ENCODE data around the gene PPP2R5A.
"Not testable (repeated sequence)": the region's sequence is repeated elsewhere in the genome, so short reads cannot be mapped to it uniquely, and the experiment has no call there.

Gene PPP2R5A

DNA sequence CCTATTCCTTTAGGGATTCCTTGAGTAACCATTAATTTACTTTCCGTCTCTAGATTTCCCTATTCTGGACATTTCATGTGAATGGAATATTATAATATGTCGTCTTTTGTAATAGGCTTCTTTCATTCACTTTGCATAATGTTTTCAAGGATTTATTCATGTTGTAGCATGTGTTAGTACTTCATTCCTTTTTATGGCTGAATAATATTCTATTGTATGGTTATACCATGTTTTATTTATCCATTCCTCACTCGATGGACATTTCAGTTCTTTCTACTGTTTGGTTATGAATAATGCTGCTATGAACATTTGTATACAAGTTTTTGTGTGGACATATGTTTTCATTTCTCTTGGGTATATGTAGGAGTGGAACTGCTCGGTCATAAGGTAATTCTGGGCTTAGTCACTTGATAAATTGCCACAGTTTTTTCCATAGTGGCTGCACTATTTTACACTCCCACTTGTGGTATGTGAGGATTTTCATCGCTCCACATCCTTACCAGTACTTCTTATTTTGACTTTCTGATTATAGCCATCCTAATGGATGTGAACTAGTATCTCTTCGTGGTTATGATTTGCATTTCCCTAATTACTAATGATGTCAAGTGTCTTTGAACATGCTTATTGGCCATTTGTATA lies 17.7 kb downstream of the PPP2R5A start:
- DNase-seq, result no peak

DNA sequence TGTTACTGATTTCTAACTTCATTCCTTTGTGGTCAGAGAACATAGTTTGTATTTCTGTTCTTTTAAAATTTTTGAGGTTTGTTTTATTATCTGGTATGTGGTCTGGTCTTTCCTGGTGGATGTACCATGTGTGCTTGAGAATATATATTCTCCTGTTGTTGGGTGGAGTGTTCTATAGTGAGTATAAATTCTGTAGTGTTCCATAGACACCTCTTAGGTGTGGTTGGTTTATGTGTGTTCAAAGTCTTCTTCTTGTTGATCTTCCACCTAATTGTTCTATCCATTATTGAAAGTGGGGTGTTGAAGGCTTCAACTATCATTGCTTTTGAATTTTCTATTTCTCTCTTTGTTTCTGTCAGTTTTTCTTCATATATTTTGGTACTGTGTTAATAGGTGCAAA lies 20.1 kb downstream of the PPP2R5A start:
- no peak for DNase-seq

DNA sequence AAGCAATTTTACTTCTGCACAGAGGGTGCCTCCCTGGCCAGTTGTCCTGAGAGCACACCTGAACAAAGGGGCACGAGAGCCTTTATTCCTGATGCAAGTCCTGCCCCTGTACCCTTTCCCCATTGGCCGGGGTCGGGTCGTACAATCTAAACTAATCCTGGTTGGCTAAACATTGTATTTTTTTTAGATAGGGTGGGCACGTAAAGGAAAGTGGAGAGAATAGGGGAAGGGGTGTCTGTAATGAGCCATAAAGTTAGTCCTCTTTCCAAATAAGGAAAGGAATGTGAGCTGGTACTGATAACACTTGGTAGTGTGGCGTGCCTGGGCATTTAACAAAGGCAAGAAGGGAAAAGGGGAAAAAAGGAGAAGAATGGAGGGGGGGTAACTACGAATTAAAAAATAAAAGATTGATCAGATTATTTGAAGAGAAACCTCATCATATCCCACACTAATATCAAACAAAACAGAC lies 20.8 kb downstream of the PPP2R5A start:
- not testable (repeated sequence) for DNase-seq

DNA sequence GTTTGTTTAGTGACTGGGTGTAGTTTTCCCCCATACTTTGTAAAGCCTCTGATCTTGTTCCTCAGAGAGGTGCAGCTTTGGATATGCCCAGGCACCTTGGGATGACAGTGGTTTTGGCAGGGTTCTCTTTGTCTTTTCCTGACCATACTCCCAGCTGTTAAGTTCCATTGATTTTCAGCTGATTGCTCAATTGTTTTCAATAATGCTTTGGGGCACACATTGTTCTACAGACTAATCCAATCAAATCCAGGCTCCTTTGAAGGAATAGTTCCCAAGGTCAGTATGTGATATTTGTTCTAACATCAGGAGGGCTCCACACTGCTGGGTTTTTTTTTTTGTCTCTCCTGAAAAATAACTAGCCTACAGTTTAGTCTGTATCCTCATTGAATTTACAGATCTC lies 24.8 kb downstream of the PPP2R5A start:
- DNase-seq, result no peak

DNA sequence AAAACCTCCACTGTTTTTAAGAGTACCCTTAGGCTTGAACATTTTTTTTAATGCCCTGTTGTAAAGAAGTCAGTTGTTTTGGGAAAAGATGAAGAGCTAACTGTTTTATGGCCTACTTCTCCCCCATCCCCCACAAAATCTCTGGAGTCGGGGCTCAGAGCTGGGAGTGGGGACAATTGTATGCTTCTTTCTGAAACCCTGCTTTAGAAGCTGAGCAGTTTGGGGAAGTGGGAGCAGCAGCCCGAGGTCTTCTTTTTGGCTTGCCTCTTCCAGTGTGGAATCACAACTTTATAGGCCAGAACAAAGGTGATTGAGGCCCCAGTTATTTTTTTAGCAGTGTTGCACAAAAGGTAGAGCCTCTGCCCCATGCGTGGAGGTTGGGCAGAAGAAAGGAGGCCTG lies 25.2 kb downstream of the PPP2R5A start:
- DNase-seq, result no peak

DNA sequence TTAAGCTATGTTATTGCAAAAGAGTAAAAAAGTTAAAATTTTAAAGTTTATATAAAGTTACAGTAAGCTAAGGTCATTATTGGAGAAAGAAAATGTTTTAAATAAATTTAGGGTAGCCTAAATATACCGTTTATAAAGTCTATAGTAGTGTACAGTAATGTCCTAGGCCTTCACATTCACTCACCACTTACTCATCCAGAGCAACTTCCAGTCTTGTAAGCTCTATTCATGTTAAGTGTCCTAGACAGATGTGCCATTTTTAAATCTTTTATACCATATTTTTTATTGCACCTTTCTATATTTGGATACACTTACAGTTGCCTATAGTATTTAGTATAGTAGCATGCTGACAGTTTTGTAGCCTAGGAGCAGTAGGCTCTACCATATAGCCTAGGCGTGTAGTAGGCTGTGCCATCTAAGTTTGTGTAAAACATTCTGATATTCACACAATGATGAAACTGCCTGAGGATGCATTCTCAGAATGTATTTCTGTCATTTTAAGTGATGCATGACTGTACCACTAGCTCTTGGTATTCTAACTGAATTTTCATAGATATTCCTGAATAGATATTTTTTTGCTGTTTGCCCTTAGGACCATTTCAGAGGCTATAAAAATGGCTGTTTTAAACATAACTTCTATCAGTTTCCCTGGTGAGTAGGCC lies 26.8 kb downstream of the PPP2R5A start:
- DNase-seq, result no peak

DNA sequence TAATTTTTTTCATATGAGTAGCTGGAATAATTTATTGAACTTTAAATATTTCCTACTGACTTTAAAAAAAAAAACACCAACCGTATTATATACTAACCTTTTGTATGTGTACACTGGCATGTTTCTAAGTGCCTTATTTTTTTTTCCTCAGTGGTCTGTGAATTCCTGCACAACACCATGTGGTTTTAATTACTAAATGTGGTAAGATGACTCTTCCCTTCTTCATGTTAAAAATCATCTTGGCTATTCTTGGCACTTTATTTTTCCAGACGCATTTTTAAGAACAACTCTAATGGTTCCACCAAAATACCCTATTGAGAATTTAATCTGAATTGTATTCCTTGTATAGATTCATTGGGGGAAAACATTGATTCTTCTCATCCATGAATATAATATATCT lies 28.4 kb downstream of the PPP2R5A start:
- DNase-seq, result no peak

DNA sequence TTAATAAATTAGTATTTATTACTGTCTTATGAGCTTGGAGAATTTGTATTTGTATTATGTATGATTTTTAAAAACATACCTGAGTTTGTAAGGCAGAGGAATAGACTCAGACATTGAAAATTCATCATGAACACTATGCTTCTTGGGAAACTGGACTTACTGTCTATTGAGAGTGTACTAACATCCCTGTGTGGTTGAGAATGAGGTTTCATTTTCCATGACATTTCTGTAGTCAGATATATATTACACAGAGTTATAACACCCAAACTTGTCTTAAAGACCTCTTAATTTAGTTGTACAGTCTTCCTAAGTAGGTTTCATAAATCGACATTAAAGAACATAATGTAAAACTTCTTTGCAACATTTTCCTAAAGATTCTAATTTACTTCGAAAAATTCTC lies 30.0 kb downstream of the PPP2R5A start:
- DNase-seq, result no peak

DNA sequence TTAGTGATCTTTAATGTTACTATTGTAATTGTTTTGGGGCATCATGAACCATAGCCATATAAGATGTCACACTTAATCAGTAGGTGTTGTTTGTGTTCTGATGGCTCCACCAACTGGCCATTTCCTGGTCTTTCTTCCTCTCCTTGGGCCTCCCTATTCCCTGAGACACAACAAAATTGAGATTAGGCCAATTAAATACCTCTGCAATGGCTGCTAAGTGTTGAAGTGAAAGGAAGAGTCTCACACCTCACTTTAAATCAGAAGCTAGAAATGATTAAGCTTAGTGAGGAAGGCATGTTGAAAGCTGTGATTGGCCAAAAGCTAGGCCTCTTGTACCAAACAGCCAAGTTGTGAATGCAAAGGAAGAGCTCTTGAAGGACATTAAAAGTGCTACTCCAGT lies 30.7 kb downstream of the PPP2R5A start:
- no peak for DNase-seq

DNA sequence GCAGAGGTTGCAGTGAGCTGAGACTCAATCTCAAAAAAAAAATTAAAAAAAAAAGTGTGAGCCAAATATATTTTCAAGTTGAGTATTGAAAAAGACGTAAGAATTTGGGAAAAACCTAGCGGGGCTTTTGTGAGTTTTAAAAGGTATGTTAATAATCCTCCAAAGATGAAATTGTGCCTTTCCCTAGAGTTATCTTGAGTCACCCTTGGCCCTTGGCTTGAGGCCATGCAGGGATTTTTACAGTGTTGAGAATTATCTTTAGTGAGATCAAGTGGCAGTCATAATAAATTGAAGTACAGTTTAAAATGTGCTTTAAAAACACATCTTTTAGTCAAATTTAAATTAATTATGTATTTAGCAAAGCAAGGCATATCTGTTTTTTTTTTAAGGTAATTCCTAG lies 32.7 kb downstream of the PPP2R5A start:
- no peak for DNase-seq

DNA sequence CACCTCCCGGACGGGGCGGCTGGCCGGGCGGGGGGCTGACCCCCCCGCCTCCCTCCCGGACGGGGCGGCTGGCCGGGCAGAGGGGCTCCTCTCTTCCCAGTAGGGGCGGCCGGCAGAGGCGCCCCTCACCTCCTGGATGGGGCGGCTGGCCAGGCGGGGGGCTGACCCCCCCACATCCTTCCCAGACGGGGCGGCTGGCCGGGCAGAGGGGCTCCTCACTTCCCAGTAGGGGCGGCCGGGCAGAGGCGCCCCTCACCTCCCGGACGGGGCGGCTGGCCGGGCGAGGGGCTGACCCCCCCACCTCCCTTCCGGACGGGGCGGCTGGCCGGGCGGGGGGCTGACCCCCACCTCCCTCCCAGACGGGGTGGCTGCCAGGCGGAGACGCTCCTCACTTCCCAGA lies 35.8 kb downstream of the PPP2R5A start:
- DNase-seq, result not testable (repeated sequence)

DNA sequence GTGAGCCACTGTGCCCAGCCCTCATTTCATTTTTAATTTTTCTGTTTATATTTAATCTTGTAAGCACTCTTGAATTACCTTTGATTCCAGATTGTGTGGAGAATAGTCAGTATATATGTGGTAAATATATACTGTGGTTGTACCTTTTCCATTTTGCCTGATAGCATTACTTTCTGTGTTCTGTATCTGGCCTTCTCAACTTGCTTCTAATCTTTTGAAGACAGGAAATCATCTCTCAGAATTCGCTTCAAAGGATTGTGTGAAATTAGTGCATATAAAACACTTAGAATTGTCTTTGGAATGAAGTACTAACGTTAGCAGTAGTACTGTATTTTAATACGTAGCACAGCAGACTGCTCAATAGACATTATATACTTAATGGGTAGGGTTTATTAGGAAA lies 37.9 kb downstream of the PPP2R5A start:
- DNase-seq, result no peak

DNA sequence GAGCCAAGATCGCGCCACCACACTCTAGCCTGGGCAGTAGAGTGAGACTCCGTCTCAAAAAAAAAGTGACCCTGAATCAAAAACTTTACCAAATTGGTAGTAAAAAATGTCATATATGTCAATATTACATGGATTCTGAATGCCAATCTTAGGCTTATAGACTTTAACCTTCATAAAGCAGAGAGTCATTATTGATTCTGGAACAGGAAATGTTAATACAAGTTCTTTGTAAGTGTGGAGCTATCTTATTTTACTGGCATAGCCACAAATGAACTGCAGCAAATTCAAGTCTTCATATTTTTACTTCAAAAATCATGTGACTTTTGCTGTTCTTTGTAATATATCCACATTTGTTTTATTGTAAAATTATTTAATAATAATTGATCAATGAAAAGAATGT lies 41.3 kb downstream of the PPP2R5A start:
- DNase-seq, result no peak

DNA sequence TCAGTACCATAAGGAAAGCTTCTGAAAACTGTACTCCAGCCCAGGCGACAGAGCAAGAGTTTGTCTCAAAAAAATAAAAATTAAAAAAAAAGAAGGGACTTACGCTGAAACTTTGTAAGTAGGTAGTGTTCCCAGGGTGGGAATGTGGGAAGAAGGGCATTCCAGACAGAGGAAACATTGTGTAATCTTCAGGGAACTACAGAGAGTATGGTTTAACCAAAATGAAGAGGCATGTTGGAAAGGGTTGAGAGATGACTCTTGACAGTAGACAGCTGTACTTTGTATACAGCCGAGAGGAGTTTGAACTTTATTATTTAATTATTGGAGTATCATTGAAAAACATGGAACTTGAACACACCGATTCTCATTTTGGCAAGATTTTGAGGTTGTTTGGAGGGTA lies 43.0 kb downstream of the PPP2R5A start:
- no peak for DNase-seq

DNA sequence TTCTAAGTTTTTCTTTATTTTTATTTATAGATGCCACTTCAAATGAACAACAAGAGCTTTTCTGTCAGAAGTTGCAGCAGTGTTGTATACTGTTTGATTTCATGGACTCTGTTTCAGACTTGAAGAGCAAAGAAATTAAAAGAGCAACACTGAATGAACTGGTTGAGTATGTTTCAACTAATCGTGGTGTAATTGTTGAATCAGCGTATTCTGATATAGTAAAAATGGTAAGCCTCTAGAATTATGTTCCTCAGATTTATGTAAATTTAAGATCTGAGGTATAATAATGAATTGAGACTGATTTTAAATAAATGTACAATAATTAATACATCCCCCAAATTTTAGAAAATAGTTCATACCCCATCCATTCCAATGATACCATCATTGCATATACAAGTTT lies 43.9 kb downstream of the PPP2R5A start:
- no peak for DNase-seq

DNA sequence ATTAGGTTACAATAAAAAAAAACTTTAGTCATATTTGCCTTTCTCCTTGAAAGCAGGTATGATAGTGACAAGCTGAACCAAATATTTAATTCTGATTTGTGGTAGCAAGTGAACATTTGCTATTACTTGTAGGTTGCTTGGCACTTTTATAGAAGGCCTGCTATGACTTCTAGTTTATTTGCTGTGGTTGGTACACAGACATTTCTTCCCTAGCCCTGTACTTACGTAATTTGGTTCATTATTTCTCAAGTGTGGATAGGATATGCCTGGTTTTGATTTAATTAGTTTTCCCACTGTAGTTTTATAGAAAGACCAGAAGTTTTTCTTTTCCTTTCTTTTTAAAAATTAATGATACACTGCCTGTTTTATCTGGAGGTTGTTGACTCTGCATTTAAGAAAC lies 55.9 kb downstream of the PPP2R5A start:
- no peak for DNase-seq

DNA sequence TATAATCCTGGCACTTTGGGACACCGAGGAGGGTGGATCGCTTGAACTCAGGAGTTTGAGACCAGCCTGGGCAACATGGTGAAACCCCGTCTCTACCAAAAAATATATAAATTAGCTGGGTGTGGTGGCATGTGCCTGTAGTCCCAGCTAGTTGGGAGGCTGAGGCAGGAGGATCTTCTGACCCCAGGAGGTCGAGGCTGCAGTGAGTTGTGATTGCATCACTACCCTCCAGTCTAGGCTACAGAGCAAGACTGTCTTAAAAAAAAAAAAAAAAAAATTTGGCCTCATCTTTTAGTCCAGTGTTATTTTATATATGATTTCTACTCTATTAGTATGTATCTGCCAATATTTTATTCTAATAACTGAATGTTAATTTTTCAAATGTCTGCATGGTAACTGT lies 59.7 kb downstream of the PPP2R5A start:
- no peak for DNase-seq

DNA sequence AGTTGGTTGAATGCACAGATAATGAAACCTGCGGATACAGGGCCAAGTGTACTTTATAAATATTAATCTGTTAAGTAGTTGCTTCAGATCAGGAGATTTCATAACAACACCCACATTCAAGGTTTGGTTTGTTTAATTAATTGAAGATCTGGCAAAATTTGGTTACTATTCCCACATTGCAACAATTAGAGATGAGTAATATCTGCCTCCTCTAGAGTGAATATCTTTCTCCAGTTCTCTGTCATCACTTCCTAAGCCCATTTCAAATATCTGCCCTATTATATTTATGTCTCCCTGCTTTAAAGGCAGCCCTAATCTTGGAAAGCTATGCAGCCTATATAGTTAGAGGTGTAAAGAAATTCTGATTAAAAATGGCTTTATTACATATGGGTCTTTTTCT lies 61.4 kb downstream of the PPP2R5A start:
- DNase-seq, result no peak

DNA sequence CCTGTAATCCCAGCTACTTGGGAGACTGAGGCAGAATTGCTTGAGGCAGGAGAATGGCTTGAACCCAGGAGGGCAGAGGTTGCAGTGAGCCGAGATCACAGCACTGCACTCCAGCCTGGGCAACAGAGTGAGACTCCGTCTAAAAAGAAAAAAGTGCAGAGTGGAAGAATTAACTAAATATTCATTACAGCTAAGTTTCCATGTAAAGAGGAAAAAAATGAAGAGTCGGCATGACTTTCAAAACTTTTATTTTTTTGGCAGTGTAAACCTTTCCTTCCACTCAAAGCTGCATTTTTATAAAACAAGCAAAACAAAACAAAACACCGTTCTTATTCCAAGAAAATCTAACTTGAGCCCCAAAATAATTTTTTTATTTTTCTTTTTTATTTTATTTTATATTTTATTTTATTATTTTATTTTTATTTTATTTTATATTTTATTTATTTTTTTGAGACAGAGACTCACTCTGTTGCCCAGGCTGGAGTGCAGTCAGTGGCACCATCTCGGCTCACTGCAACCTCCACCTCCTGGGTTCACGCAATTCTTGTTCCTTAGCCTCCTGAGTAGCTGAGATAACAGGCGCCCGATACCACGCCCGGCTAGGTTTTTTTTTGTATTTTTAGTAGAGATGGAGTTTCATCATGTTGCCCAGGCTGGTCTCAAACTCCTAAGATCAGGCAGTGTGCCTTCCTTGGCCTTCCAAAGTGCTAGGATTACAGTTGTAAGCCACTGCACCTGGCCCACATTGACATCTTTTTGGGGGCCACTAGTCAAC lies 66.6 kb downstream of the PPP2R5A start:
- DNase-seq, result no peak

DNA sequence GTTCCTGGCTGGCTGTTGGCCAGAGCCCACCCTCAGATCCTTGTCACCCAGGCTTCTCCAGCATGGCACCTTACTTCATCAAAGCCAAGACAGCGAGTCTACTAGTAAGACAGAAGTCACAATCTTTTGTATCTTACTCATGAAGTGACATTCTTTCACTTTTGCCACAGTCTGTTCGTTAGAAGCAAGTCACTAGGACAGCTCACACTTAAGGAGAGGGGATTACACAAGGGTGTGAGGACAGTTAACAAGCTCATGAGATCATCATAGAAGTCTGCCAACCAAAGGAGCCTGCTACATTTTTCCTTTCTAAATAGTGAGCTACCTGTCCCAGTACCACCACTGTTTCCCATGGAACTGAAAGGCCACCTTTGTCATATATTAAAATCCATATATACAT lies 68.0 kb downstream of the PPP2R5A start:
- no peak for DNase-seq

DNA sequence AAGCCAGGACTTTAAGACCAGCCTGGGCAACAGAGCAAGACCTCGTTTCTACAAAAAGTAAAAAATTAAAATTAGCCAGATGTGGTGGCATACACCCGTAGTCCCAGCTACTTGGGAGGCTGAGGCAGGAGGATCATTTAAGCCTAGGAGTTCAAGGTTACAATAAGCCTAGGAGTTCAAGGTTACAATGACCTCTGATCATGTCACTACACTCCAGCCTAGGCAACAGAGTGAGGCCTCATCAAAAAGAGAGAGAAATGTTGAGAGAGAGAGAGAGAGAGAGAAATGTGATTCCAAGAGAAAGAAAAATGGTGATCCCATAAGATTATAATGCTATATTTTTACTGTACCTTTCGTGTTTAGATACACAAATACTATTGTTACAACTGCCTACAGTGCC lies 69.3 kb downstream of the PPP2R5A start:
- no peak for DNase-seq

DNA sequence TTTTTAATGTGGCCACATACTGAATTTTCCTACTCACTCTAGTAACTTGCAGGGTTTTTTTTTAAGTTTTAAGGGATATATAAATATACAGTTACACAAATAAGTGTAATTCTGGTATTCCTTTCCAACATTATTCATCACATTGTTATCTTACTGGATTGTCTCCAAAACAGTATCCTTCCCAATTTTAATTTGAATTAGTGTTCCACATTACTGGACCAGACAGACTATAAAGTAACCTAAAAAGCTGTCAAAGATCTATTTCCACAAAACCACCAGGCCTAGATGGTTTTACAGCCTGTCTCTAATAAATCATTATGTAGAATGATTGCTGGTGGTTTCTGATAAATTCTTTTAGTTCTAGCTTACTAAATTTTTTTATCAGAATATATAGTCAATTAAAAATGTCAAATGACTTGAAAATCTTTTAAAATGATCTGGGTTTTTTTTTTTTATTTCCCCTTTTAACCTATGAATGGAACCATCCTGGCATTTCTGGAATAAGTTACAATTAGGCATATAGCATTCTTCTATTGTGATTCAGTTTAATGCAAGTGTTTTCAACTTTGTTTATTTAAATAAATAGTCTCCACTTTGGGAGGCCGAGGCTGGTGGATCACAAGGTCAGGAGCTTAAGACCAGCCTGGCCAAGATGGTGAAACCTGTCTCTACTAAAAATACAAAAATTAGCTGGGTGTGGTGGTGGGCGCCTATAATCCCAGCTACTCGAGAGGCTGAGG lies 70.2 kb downstream of the PPP2R5A start:
- DNase-seq, result no peak

DNA sequence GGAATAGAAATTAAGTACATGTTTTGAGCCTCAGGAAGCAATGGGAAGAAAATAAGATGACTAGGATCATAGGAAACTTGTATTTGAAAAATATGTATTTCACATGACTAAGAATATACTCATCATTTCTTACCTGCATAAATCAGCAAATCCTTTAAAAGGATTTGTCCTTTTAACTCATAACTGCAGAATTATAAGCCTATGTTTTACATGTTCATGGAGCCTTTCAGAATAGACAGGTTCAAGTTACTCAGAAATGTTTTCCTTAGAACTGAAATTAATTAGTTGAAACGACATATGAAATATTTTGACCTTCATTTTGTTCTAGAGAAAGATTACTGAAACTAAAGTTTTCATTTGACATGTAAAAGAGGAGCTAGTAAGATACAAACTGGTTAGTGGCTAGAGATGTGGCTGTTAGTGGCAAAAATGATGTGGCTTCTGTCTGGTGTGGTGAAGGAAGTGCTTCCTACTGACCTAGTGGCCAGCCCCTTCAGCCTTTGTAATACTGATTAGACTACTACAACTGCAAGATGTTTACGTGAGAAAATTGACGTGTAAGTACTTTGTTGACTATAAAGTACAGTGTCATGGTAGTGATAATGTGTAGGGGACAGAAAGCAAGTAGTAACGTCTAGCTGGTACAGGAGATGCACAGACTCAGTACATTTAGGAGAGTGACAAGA lies 74.7 kb downstream of the PPP2R5A start:
- DNase-seq, result no peak
